ENCODE measurements around the gene OR10H1.
A peak's percentile ranks its signal among the peaks of the same experiment; 100 is the strongest.
"Not testable (repeated sequence)": the region's sequence is repeated elsewhere in the genome, so short reads cannot be mapped to it uniquely, and the experiment has no call there.

The OR10H1 gene

DNA sequence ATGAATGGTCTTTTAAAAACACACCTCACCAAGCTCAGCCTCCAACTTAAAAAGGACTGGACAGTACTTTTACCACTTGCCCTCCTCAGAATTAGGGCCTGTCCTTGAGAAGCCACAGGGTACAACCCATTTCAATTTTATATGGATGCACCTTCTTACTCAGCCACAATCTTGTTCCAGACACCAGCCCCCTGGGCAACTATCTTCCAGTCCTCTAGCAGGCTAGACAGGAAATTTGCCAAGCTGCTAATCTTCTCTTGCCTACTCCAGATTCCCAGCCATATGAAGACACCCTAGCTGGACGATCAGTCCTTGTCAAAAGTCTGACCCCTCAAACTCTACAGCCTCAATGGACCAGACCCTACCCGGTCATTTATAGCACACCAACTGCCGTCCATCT lies 18.8 kb upstream of the OR10H1 start:
- peaks cover 45% of the 10 kb centered on the region for H3K4me1 ChIP-seq (ENCODE audit: insufficient read depth, low read length, poor library complexity, severe bottlenecking)
- not testable (repeated sequence) for H3K27me3 ChIP-seq (ENCODE audit: insufficient read depth, low read length, poor library complexity, severe bottlenecking); H3K79me2 ChIP-seq (ENCODE audit: insufficient read depth, low read length); H3K9ac ChIP-seq (ENCODE audit: low read depth, low read length, poor library complexity, severe bottlenecking); H4K20me1 ChIP-seq (ENCODE audit: insufficient read depth, low read length, poor library complexity, severe bottlenecking); H3K9me3 ChIP-seq (ENCODE audit: insufficient read depth, low read depth, low read length); H3F3A ChIP-seq (ENCODE audit: low read depth); H3K4me3 ChIP-seq (ENCODE audit: low read length, poor library complexity, severe bottlenecking); H2AFZ ChIP-seq (ENCODE audit: low read length); H3K36me3 ChIP-seq (ENCODE audit: insufficient read depth, low read length); H3K4me2 ChIP-seq (ENCODE audit: low read depth, low read length, poor library complexity, severe bottlenecking); H3K9me2 ChIP-seq (replicated peaks; ENCODE audit: low read depth, low read length)

- Histone ChIP-seq H3K9me3 (ENCODE audit: insufficient read depth, low read depth, low read length) (no peaks in the 10 kb centered on the region), H3K79me2 (ENCODE audit: insufficient read depth, low read length) (no peaks in the 10 kb centered on the region), H3K9me2 (replicated peaks; ENCODE audit: low read depth, low read length) (no peaks in the 10 kb centered on the region), H3K4me1 (ENCODE audit: insufficient read depth, low read length, poor library complexity, severe bottlenecking) (peaks cover 40% of the 10 kb centered on the region), H2AFZ (ENCODE audit: low read length) (no peak overlapping the region), H3K27me3 (ENCODE audit: insufficient read depth, low read length, poor library complexity, severe bottlenecking) (no peaks in the 10 kb centered on the region), H3K4me2 (ENCODE audit: low read depth, low read length, poor library complexity, severe bottlenecking) (no peak overlapping the region), H4K20me1 (ENCODE audit: insufficient read depth, low read length, poor library complexity, severe bottlenecking) (no peaks in the 10 kb centered on the region), H3F3A (ENCODE audit: low read depth) (peaks cover 6% of the 10 kb centered on the region; the same call in 1 of the 2 replicates), H3K4me3 (ENCODE audit: low read length, poor library complexity, severe bottlenecking) (no peak overlapping the region), H3K9ac (ENCODE audit: low read depth, low read length, poor library complexity, severe bottlenecking) (no peak overlapping the region), H3K36me3 (ENCODE audit: insufficient read depth, low read length) (no peaks in the 10 kb centered on the region)
- TF ChIP-seq EZH2phosphoT487 (IDR thresholded peaks at IDR 0.05; ENCODE audit: borderline replicate concordance), result no peak
- TF ChIP-seq CTCF (conservative IDR thresholded peaks at IDR 0.05; ENCODE audit: low read length), result no peak
These were observed 16.2 kb upstream of the OR10H1 start for GRCh38 chr19:15831626-15832025.

GRCh38 chr19:15829786-15830185 lies 14.3 kb upstream of the OR10H1 start:
- Histone ChIP-seq H4K20me1 (ENCODE audit: insufficient read depth, low read length, poor library complexity, severe bottlenecking) (no peaks in the 10 kb centered on the region), H2AFZ (ENCODE audit: low read length) (no peak overlapping the region), H3K9ac (ENCODE audit: low read depth, low read length, poor library complexity, severe bottlenecking) (no peak overlapping the region), H3K4me1 (ENCODE audit: insufficient read depth, low read length, poor library complexity, severe bottlenecking) (peaks cover 24% of the 10 kb centered on the region), H3K4me2 (ENCODE audit: low read depth, low read length, poor library complexity, severe bottlenecking) (no peak overlapping the region), H3K9me3 (ENCODE audit: insufficient read depth, low read depth, low read length) (no peaks in the 10 kb centered on the region), H3K36me3 (ENCODE audit: insufficient read depth, low read length) (no peaks in the 10 kb centered on the region), H3K9me2 (replicated peaks; ENCODE audit: low read depth, low read length) (no peaks in the 10 kb centered on the region), H3K4me3 (ENCODE audit: low read length, poor library complexity, severe bottlenecking) (no peak overlapping the region), H3F3A (ENCODE audit: low read depth) (no peaks in the 10 kb centered on the region), H3K79me2 (ENCODE audit: insufficient read depth, low read length) (no peaks in the 10 kb centered on the region), H3K27me3 (ENCODE audit: insufficient read depth, low read length, poor library complexity, severe bottlenecking) (no peaks in the 10 kb centered on the region)
- TF ChIP-seq EZH2phosphoT487 (IDR thresholded peaks at IDR 0.05; ENCODE audit: borderline replicate concordance) (no peak), CTCF (conservative IDR thresholded peaks at IDR 0.05; ENCODE audit: low read length) (no peak)

DNA sequence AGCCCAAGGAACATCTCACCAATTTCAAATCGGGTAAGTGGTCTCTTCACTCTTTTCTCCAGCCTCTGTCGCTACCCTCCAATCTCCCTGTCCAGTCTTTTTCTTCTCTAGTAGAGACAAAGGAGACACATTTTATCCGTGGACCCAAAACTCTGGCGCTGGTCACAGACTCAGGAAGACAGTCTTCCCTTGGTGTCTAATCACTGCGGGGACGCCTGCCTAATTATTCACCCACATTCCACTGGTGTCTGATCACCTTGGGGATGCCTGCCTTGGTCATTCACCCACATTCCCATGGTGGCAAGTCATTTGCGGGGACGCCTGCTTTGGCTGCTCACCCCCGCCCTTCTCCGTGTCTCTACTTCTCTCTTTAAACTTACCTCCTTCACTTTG lies 13.8 kb upstream of the OR10H1 start:
- no peaks in the 10 kb centered on the region for H3F3A ChIP-seq (ENCODE audit: low read depth)
- no peak overlapping the region for H3K4me3 ChIP-seq (ENCODE audit: low read length, poor library complexity, severe bottlenecking)
- no peaks in the 10 kb centered on the region for H3K9me3 ChIP-seq (ENCODE audit: insufficient read depth, low read depth, low read length)
- no peaks in the 10 kb centered on the region for H3K9me2 ChIP-seq (replicated peaks; ENCODE audit: low read depth, low read length)
- no peak overlapping the region for H2AFZ ChIP-seq (ENCODE audit: low read length)
- H3K27me3 ChIP-seq (ENCODE audit: insufficient read depth, low read length, poor library complexity, severe bottlenecking), result no peaks in the 10 kb centered on the region
- H3K36me3 ChIP-seq (ENCODE audit: insufficient read depth, low read length), result no peaks in the 10 kb centered on the region
- H3K4me1 ChIP-seq (ENCODE audit: insufficient read depth, low read length, poor library complexity, severe bottlenecking), result peaks cover 20% of the 10 kb centered on the region
- H4K20me1 ChIP-seq (ENCODE audit: insufficient read depth, low read length, poor library complexity, severe bottlenecking), result no peaks in the 10 kb centered on the region
- H3K79me2 ChIP-seq (ENCODE audit: insufficient read depth, low read length), result no peaks in the 10 kb centered on the region
- no peak for TF ChIP-seq CTCF (conservative IDR thresholded peaks at IDR 0.05; ENCODE audit: low read length)
- H3K4me2 ChIP-seq (ENCODE audit: low read depth, low read length, poor library complexity, severe bottlenecking), result no peak overlapping the region
- no peak overlapping the region for H3K9ac ChIP-seq (ENCODE audit: low read depth, low read length, poor library complexity, severe bottlenecking)

GRCh38 chr19:15828611-15829305 lies 13.3 kb upstream of the OR10H1 start:
- H3K79me2 ChIP-seq (ENCODE audit: insufficient read depth, low read length); H3K36me3 ChIP-seq (ENCODE audit: insufficient read depth, low read length); H3F3A ChIP-seq (ENCODE audit: low read depth); H3K9me2 ChIP-seq (replicated peaks; ENCODE audit: low read depth, low read length); H3K4me3 ChIP-seq (ENCODE audit: low read length, poor library complexity, severe bottlenecking); H4K20me1 ChIP-seq (ENCODE audit: insufficient read depth, low read length, poor library complexity, severe bottlenecking); H2AFZ ChIP-seq (ENCODE audit: low read length); H3K27me3 ChIP-seq (ENCODE audit: insufficient read depth, low read length, poor library complexity, severe bottlenecking); H3K4me2 ChIP-seq (ENCODE audit: low read depth, low read length, poor library complexity, severe bottlenecking); H3K9me3 ChIP-seq (ENCODE audit: insufficient read depth, low read depth, low read length): not testable (repeated sequence)
- peaks cover 14% of the 10 kb centered on the region for H3K4me1 ChIP-seq (ENCODE audit: insufficient read depth, low read length, poor library complexity, severe bottlenecking)
- peak overlapping the region; percentile 31 for H3K9ac ChIP-seq (ENCODE audit: low read depth, low read length, poor library complexity, severe bottlenecking)
